A673 (cell line): ENCODE results near the gene TNFRSF14. TPM values are rescaled to one million over a fixed set of nuclear protein-coding genes. Genes with fewer than 3 reads are reported as not detected.
"Not testable (repeated sequence)": the region's sequence is repeated elsewhere in the genome, so short reads cannot be mapped to it uniquely, and the experiment has no call there.

Source experiments
- BruUV-seq: library from RNA; stranded (reverse); fragments of 400-500 nt; replicated peaks from 2 replicates; lab custom pipeline; 2021; lab: Mats Ljungman, UMichigan
- CTCF ChIA-PET: fragments of 300-600 bp; sonication (Branson Sonifier 250); formaldehyde crosslinking; loops from one replicate; lab custom pipeline; 2022; ENCODE audit warnings: antibody characterized with exemption; lab: Charles Lee
- POLR2A ChIA-PET: fragments of 300-600 bp; sonication (Branson Sonifier 250); formaldehyde crosslinking; loops from one replicate; lab custom pipeline; 2022; ENCODE audit warnings: antibody characterized with exemption; ENCODE audit not compliant: low non-redundant PET; lab: Charles Lee
- DNase-seq: peaks from one replicate; pipeline ENCODE4 v3.0.0-alpha.2; 2015; ENCODE audit warnings: low spot score
- H3K27ac ChIP-seq: fragments of 200-600 bp; sonication (generic); 2 replicates; pipeline ENCODE4 v1.5.1; 2016; ENCODE audit warnings: mixed run types, low read depth, mild to moderate bottlenecking, mixed read lengths, antibody characterized with exemption, low read length; ENCODE audit not compliant: poor library complexity, severe bottlenecking
- H3K27me3 ChIP-seq: fragments of 200-600 bp; sonication (generic); replicated peaks from 2 replicates; pipeline ENCODE4 v1.6.1; 2017; ENCODE audit warnings: mixed run types, low read depth, mild to moderate bottlenecking, mixed read lengths, antibody characterized with exemption, low read length; ENCODE audit not compliant: insufficient read depth, poor library complexity
- H3K36me3 ChIP-seq: fragments of 200-600 bp; sonication (generic); 2 replicates; pipeline ENCODE4 v1.6.1; 2016; ENCODE audit warnings: mixed run types, mild to moderate bottlenecking, mixed read lengths, antibody characterized with exemption, low read length; ENCODE audit not compliant: insufficient read depth, poor library complexity, severe bottlenecking
- H3K4me1 ChIP-seq: fragments of 200-600 bp; sonication (generic); 2 replicates; pipeline ENCODE4 v1.6.1; 2017; ENCODE audit warnings: mixed run types, mild to moderate bottlenecking, mixed read lengths, antibody characterized with exemption, low read length; ENCODE audit not compliant: insufficient read depth, poor library complexity, severe bottlenecking
- H3K4me3 ChIP-seq: fragments of 200-600 bp; sonication (generic); 2 replicates; pipeline ENCODE4 v1.5.1; 2016; ENCODE audit warnings: low read depth, mixed run types, mild to moderate bottlenecking, mixed read lengths, low read length; ENCODE audit not compliant: poor library complexity, severe bottlenecking
- H3K9me3 ChIP-seq: fragments of 200-600 bp; sonication (generic); 2 replicates; pipeline ENCODE4 v1.6.1; 2016; ENCODE audit warnings: mixed run types, low read depth, mild to moderate bottlenecking, mixed read lengths, antibody characterized with exemption, low read length; ENCODE audit not compliant: poor library complexity, severe bottlenecking
- EZH2 ChIP-seq: fragments of 200-600 bp; sonication (generic); IDR thresholded peaks from 2 replicates; pipeline ENCODE4 v1.6.1; 2017; ENCODE audit warnings: borderline replicate concordance, low read depth, mild to moderate bottlenecking, mixed read lengths, antibody characterized with exemption, low read length; ENCODE audit not compliant: poor library complexity, severe bottlenecking
- intact Hi-C: fragments of 100-400 bp; cut with micrococcal nuclease; formaldehyde crosslinking; loops from one replicate; pipeline ENCODE4 v1.10.0; 2022; ENCODE audit not compliant: unreplicated experiment
- total RNA-seq: library from RNA; stranded (reverse); gene quantifications from 2 replicates; pipeline ENCODE4 v1.2.3, GENCODE V29; 2021
- TF ChIP-seq, protein P1 (sequence below): fragments of 300-800, 200-600 bp; sonication (generic); conservative IDR thresholded peaks from 2 replicates; pipeline ENCODE4 v1.5.1; 2017; ENCODE audit warnings: low read depth, mild to moderate bottlenecking, antibody characterized with exemption, low read length, moderate library complexity, mixed read lengths

Gene TNFRSF14
- total RNA-seq, 1 experiment from 2014 or later = 4.6 TPM

DNA sequence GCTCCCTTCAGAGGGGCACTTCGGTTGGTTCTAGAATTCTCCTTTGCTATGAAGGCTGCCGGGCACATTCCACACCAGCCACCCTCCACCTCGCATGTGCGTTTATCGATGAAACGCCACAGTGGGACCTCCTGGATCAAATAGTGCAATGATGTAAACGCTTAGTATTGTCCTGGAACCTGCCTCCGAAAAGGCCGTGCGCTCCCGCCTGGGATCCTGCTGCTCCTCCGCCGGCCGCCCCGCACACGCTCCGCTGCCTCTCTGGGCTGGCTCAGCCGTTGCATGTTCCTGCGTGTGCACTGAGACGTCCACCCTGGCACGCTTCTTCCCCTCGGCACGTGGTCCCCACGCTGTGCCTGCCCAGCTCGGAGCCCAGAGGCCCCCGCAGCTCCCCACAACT lies 4.0 kb upstream of the TNFRSF14 start:
- DNase-seq = no peak
- no peak overlapping the region for H3K27ac ChIP-seq
- H3K27me3 ChIP-seq = no peaks in the 10 kb centered on the region
- CTCF ChIA-PET = no interaction called here
- no TSS peak for BruUV-seq
- intact Hi-C loops = loop anchor here (10.0 kb wide), 1 partner anchor 873 kb away; no protein-coding TSS in a partner anchor
- no peaks in the 10 kb centered on the region for H3K9me3 ChIP-seq
- H3K4me3 ChIP-seq = no peak overlapping the region
- POLR2A ChIA-PET = no interaction called here
- H3K36me3 ChIP-seq = no peaks in the 10 kb centered on the region
- H3K4me1 ChIP-seq = peaks cover 31% of the 10 kb centered on the region
- TF ChIP-seq, protein P1, sequence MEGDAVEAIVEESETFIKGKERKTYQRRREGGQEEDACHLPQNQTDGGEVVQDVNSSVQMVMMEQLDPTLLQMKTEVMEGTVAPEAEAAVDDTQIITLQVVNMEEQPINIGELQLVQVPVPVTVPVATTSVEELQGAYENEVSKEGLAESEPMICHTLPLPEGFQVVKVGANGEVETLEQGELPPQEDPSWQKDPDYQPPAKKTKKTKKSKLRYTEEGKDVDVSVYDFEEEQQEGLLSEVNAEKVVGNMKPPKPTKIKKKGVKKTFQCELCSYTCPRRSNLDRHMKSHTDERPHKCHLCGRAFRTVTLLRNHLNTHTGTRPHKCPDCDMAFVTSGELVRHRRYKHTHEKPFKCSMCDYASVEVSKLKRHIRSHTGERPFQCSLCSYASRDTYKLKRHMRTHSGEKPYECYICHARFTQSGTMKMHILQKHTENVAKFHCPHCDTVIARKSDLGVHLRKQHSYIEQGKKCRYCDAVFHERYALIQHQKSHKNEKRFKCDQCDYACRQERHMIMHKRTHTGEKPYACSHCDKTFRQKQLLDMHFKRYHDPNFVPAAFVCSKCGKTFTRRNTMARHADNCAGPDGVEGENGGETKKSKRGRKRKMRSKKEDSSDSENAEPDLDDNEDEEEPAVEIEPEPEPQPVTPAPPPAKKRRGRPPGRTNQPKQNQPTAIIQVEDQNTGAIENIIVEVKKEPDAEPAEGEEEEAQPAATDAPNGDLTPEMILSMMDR = no peak
- no peak for TF ChIP-seq EZH2

DNA sequence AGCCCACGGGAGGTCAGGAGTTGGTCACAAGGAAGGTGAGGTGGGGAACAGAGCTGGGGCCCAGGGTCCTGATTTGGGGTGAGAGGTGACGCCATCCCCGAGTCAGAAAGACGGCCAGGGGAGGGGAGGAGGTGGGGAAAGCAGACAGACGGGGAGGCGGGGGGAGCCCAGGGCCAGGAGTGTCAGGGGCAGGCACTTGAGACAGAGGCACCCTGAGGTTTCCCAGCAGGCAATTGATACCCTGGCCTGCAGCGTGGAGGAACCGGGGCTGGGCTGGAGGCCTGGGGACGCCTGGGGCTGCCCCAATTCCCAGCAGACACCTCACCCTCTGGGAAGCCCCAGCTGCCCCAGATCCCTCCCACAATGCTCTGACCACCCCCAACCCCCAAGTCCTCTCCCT lies 3.1 kb upstream of the TNFRSF14 start:
- POLR2A ChIA-PET, CTCF ChIA-PET, DNase-seq, H3K27me3 ChIP-seq, BruUV-seq, H3K36me3 ChIP-seq, H3K4me3 ChIP-seq, H3K27ac ChIP-seq, H3K9me3 ChIP-seq: not testable (repeated sequence)
- intact Hi-C loops = loop anchor here (10.0 kb wide), 1 partner anchor 872 kb away; no protein-coding TSS in a partner anchor
- H3K4me1 ChIP-seq = peaks cover 22% of the 10 kb centered on the region

DNA sequence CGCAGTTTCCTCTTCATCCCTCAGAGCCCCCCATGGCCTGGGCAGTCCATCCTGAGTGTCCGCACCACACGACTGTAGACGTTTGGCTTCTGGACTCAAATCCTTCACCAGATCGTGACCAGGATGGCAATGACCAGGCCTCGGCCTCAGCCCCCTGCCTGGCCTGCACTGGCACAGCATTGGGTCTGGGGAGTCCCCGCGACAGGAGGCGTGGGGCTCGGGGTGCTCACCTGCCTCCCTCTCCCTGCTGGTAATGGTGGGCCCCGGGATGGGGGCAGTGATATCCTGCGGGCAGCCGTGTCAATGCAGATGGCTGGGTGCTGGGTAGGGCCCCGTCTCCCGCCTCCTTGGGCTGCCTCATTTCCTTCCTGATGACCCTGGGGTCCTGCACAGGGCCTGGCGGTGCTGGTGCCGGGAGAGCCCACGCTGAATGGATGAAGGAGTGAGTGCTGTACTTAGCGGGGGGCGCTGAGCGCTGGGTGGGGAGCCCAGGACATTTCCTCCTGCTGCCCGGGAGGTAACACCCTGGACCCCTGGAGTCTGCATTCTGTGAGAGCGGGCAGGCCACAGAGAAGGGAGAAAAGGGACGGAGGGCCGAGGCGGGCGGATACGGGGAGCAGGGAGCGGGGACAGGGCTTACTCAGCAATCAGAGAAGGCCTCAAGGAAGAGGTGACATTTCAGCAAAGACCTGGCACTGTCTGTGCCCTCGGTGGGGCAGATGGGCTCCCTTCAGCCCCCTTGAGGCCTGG lies 2.1 kb upstream of the TNFRSF14 start:
- intact Hi-C loops = loop anchor here (10.0 kb wide), 1 partner anchor 871 kb away; no protein-coding TSS in a partner anchor

More for the DNA sequence above, 2.1 kb upstream of the TNFRSF14 start:
- TF ChIP-seq, protein P1 = no peak
- TF ChIP-seq EZH2 = no peak
- POLR2A ChIA-PET = no interaction called here
- no TSS peak for BruUV-seq
- Histone ChIP-seq H3K4me1 (peaks cover 17% of the 10 kb centered on the region), H3K27ac (no peak overlapping the region), H3K9me3 (no peaks in the 10 kb centered on the region), H3K27me3 (no peaks in the 10 kb centered on the region), H3K4me3 (no peak overlapping the region), H3K36me3 (no peaks in the 10 kb centered on the region)
- CTCF ChIA-PET = no interaction called here
- DNase-seq = no peak
